HG02973 (cell line): ENCODE measurements around the gene FNIP1.
"Not testable (repeated sequence)": the region's sequence is repeated elsewhere in the genome, so short reads cannot be mapped to it uniquely, and the experiment has no call there.

Source experiments
- ATAC-seq: cut with Tn5 transposase; IDR thresholded peaks from one replicate; pipeline ENCODE4 v1.9.1; 2021; ENCODE audit warnings: moderate library complexity; ENCODE audit not compliant: unreplicated experiment

Gene FNIP1

DNA sequence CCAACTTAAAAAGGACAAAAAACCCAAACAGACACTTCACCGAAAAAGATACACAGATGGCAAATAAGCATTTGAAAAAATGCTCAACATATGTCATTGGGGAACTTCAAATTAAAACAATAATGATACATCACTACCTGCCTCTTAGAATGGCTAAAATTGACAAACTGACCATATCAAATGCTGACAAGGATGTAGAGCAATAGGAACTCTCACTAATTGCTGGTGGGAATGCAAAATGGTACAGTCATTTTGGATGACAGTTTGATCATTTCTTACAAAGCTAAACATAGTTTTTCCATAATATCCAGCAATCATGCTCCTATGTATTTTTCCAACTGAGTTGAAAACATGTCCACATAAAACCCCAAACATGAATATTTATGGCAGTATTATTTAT lies 102.9 kb downstream of the FNIP1 start:
- no peak for ATAC-seq

DNA sequence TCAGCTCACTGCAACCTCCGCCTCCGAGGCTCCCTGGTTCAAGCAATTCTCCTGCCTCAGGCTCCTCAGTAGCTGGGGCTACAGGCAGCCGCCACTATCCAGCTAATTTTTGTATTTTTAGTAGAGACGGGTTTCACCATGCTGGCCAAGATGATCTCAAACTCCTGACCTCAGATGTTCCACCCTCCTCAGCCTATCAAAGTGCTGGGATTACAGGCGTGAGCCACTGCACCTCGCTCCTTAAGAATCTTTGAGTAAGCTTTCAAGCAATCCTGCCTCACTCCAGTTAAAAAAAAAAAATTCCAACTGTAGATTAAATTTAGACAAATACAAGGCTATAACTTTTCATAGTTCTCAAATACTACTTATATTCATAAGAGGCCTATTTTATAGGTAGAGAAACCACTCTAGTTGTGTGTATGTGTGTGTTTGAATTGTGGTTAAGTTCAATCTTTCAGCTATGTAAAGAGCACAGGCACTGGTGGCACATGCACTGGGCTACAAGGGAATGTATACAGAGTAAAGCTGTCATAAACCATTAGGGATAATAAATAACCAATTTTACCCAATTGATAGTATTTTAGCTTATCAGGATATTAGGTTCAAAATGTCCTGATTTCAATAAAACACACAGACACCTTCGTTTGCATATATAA lies 111.2 kb downstream of the FNIP1 start:
- no peak for ATAC-seq

DNA sequence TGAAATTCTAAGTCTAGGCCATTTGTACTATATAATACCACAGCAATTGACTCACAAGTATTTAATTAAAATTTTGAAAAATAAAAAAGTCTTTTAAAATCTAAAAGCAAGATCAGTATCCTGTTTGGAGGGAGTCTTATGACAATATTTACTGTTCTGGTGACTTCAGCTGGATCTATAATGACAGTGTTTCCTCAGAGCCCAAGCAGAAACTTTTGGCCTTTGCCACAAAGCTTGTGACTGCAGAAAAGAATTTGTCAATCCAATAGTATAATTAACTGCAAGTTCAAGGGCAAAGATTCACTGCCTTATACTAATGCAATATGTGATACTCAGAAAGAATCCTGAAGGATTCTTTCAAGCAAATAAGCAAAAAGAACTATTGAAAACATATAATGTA lies 112.2 kb downstream of the FNIP1 start:
- ATAC-seq: no peak

DNA sequence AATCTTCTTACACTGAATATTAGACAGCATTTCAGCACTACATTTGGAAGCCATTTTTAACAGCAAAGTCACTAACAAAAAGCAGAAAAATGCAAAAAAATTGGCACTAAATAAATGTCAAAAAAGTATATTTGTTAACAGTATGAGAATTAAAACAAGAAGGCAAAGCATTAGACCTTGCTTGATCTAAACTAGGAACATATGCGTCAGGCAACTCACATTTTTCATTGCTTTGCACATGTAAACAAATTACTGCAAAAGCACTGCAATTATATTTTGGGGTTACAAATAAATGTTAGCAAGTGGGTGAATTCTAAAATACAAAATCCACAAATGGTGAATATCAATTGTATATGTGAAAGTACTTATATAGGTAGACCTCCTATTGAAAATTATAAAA lies 112.8 kb downstream of the FNIP1 start:
- ATAC-seq: no peak

DNA sequence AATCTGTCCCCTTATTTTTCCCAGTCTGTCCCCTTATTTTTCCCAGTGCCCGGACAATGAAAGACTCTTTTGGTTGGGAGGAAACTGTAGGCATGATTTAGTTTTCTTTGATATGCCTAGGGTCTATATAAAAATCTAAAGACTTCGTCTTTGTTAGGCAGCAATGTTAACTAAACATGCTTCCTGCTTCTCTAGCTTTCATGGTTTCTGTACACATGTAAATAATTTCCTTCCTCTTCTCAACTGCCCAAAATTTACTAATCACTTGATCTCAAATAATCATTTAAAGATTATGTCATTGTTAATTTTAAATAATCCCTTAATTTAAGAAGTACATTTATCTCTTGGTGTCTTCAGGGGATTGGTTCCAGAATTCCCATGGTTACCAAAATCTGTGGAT lies 114.0 kb downstream of the FNIP1 start:
- no peak for ATAC-seq

DNA sequence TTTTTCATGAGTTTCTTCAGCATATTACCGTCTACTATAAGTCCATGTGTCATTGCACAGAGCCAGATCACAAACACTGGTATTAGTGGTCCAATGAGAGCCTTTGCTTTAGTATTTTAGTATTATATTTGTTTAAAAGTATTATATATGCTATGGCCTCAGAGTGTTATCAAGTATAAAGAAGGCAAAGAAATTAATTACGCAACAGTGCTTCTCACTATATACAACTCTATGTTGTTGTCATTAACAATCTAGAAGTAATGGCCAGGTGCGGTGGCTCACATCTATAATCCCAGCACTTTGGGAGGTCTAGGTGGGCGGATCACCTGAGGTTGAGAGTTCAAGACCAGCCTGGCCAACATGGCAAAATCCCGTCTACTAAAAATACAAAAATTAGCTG lies 114.6 kb downstream of the FNIP1 start:
- ATAC-seq: no peak

DNA sequence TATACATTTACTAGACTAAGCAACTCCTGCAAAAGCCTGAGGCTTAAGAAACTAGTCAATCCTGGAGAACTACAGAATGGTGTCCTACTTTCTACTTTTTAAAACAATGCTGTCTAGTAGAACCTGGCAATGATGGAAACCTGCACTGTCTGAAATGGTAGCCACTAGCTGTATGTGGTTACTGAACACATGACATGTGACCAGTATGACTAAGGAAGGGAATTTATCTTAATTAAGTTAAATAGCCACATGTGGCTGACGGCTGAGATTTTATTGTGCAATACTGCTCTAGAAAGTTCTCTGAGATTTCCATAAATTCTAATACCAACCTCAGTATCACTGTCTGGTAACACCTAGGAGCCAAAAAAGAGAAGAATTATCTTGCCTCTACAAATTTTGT lies 116.9 kb downstream of the FNIP1 start:
- ATAC-seq: no peak

DNA sequence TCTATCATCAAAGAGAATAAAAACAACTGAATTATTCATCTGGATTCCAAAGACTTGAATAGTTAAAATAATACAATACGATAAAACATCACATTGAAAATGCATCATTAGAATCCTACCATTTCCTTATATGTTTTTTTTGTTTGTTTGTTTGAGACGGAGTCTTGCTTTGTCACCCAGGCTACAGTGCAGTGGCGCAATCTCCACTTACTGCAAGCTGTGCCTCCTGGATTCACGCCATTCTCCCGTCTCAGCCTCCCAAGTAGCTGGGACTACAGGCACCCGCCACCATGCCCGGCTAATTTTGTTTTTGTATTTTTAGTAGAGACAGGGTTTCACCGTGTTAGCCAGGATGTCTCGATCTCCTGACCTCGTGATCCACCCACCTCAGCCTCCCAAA lies 118.5 kb downstream of the FNIP1 start:
- not testable (repeated sequence) for ATAC-seq

DNA sequence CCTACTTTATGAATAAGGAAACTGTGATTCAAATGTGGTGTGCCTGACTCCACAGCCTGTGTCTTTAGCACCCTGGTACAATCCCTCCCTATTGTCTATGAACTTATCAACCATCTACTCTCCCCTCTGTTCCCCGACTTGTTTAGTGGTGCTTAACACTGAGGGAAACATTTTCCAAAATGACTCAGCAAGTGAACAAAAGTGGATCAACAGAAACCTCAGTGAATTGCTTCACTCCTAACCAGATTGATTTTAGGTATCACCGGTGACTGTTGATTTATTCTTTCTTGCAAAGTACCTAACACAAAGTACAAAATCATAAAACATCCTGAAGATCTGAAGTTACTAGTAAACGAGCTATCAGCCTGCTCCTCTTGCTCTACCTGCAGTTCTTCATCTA lies 119.7 kb downstream of the FNIP1 start:
- ATAC-seq: no peak

DNA sequence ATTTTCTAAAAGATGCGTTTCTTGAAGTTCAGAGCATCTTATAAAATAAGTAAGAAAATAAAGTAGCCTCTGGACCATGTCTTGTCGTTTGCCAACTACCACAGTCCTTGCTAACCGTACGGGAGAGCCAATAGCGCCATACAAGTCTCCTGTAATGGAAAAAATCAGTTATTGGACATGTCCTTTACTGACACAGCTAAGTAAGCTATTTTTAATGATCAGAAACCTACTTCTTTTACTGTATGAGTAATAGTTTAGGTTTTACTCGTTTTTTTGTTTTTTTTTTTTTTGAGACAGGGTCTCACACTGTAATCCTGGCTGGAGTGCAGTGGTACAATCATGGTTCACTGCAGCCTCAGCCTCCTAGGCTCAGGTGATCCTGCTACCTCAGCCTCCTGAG lies 124.0 kb downstream of the FNIP1 start:
- ATAC-seq: peak; percentile 32

DNA sequence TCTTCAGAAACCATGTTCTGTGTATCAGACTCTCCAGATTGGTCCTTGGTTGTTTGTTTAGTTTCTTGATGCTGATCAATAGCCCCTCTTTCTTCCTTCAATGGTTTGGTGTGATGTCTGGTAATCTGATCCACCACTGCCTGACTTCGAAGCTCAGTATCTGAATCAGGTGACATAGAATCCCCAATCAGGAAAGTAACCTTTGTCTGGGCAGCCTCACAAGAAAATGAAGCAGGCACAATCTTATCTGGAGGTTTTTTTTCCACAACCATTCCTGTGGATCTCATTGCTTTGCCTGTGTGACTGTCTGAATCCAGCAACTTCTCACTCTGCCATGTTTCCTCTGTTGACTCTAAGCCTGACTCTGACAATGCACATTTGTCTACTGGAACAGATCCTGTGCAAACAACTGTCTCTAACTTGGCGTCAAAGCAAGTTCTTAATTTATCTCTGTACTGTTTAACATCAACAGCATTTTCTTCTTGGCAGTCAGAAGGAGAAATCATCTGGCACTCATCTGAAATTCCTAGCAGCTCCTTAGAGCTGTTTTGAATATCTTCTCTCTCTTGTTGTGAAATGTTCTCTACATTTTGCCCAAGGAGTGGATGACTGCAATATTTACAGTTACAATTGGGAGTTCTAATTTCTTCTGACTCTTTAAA lies 124.7 kb downstream of the FNIP1 start:
- ATAC-seq: no peak

DNA sequence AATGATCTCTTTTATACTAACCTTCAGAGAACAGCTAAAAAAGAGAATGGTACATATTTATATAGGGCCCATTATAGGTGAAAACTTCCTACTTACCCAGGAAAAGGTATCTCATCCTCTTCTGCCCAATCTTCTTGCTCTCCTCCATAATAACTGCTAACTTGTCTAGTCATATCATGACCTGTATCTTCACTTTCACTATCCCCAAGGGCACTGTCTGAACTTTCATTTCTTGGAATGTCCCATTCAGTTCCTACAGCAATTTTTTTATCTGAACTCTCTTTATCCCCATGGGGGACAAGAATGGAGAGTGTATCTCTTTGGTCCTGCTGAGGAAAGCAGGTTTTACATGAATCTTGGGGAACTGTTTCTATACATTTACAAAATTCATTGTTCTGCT lies 125.4 kb downstream of the FNIP1 start:
- ATAC-seq: peak; percentile 80

DNA sequence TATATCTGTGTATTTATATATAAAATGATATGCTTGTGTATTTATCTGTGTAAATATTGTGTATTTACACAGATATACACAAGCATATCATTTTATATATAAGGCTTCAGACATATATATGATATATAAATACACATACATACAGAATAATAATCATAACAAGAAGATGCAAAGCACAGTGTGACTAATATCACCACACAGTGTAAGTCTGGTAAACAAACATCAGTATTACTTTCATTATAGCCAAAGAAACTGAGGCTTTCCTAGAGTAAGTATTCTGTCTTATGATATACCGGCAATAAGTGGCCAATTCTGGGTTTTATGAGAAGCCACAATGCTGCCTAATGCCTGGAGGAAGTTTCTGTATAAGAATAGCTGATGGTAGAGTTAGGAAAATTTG lies 131.9 kb downstream of the FNIP1 start:
- peak; percentile 87 for ATAC-seq

DNA sequence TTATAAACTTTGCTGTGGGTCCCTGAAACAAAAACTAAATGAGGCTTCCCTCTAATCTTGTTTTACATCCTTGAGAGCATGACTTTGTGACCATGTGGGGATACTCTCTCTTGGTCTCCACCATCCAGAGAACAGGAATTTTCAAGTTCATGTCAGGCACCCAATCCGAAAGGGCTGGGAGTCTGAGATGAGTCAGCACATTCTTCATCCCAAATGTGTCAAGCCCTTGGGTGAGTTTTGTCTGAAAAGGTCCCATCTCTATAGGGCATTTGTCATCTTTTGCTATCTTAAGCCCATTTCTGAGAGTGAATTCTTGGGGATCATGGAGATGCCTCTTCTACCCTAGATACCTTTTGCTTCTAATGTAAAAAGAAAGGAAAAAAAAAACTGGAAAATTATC lies 134.9 kb downstream of the FNIP1 start:
- ATAC-seq: no peak

DNA sequence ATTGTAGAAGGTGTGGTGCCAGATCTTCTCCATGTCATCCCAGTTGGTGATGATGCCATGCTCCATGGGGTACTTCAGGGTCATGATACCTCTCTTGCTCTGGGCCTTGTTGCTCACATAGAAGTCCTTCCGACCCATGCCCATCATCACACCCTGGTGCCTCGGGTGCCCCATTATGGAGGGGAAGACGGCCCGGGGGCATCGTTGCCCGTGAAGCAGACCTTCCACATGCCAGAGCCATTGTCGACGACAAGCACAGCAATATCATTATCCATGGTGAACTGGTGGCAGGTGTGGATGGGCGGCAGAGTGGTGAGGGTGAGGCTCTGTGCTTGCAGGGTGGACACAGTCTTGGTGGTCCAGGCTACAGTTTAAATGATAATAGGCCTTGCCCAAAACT lies 137.0 kb downstream of the FNIP1 start:
- ATAC-seq: no peak

DNA sequence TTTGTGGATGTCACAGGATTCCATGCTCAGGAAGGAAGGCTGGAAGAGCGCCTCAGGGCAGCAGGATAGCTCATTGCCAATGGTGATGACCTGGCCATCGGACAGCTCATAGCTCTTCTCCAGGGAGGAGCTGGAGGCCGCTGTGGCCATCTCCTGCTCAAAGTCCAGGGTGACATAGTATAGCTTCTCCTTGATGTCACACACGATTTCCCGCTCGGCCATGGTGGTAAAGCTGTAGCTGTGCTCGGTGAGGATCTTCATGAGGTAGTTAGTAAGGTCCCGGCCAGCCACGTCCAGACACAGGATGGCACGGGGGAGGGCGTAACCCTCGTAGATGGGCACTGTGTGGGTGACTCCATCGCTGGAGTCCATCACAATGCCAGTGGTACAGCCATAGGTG lies 137.5 kb downstream of the FNIP1 start:
- no peak for ATAC-seq

DNA sequence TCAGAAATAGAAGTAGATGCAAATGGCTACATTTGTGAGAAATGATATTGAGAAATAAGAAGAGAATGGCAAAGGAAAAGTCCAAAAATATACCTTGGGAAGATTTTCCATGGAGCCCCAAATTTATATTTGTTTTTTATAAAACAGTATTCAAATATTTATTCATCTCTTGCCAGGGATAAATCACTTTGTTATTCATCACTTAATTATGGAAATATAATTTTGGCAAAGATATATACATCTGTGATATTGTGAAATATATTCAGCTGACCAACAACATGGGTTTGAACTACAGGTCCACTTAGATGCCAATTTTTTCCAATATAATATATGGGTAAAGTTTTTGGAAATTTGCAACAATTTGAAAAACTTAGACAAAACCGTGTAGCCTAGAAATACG lies 142.0 kb downstream of the FNIP1 start:
- no peak for ATAC-seq

DNA sequence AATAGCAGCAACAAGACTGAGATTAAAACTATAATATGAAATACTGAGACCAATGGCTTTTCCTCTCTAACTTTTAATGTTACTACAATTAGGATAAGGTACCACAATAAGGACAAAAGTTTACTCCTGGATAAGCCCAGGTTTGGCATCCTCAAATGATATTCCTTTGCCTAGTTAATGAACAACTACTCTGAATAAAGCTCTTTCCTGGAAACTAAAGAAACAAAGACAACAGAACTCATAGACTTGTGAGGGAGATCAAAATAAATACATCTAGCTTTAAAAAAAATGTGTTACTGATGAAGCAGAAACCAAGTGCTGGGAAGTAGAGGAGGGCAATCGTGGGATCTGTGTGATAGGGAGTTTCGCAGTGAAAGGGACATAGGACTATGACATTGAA lies 142.5 kb downstream of the FNIP1 start:
- no peak for ATAC-seq

DNA sequence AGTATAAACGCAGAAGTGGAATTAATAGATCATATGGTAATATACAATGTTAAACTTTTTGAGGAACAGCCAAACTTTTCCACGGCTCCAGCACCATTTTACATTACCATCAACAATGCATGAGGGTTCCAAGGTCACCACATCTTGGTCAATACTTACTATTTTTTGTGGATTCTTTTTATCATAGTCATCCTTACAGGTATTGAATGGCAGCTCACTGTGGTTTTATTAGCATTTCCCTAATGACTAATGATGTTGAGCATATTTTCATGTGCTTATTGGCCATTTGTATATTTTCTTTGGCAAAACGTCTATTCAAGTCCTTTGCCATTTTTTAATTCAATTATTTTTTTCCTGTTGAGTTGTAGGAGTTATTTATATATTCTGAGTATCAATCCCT lies 147.7 kb downstream of the FNIP1 start:
- ATAC-seq: no peak

DNA sequence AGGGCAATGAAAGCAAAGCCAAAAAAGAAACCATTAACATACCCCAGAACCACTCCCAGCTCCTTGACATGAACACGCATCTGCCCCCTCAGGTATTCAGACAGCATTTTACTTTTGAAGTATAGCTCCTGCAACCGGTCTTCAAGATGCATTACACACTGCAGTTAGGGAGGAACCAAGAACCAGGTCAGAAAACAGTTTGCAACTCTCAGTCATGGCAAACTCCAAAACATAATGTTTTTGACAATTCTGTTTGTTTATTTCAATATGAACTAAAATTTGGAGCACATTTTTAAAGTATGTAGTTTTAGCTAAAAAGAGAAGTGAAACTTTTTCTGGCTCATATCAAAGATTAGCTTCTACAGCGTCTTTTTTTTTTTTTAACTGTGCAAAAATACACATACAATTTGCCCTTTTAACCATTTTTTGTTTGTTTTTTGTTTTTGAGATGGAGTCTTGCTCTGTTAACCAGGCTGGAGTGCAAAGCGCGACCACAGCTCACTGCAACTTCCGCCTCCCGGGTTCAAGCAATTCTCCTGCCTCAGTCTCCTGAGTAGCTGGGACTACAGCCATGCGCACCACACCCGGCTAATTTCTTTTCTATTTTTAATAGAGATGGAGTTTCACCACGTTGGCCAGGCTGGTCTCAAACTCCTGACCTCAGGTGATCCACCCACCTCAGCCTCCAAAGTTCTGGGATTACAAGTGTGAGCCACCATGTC lies 149.6 kb downstream of the FNIP1 start:
- peak; percentile 58 for ATAC-seq

DNA sequence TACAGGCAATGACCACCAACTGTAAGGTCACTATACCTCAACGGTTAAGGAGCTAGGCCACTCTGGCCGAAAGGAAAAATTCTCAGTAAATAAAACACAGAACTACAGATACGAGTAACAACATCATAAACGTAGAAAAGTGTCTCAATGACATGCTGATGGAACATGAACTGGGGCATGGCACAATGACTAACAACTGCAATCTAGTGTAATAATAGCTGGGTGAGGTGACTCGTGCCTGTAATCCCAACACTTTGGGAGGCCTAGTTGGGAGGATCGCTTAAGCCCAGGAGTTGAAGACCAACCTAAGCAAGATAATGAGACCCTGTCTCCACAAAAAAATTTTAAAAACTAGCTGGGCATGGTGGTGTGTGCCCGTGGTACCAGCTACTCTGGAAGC lies 152.0 kb downstream of the FNIP1 start:
- no peak for ATAC-seq

DNA sequence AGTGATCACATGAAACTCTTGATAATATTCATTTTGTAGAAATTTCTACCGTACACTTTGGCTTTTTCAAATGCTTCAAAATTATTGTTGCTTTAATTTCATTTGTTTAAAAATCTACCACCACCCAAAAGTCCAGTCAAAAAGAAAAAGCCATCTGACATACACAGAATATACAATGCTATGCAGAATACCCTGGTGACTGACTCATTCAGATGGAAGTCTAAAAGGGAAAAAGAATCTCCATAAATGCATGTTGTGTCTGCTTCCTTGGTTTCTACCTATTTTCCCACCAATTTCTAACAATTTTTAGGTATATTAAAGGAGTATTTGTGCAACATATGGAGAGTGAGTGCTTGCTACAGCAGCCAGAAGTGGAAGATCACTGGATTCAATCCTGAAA lies 152.4 kb downstream of the FNIP1 start:
- no peak for ATAC-seq
